Choroid plexus epithelial cell (primary cell): ENCODE results near the gene RNH1.

Experiments used
- DNase-seq: peaks from one replicate; pipeline ENCODE4 v3.0.0-alpha.2; 2010; ENCODE audit warnings: low read depth
- H3K4me3 ChIP-seq: 2 replicates; pipeline ENCODE4 v1.5.1; 2011; ENCODE audit warnings: low read depth, mild to moderate bottlenecking, control low read depth, low read length, moderate library complexity
- CTCF ChIP-seq: conservative IDR thresholded peaks from 2 replicates; pipeline ENCODE4 v1.5.1; 2011; ENCODE audit warnings: low read depth, mild to moderate bottlenecking, control low read depth, inconsistent platforms, low read length, moderate library complexity

RNH1 gene

GRCh38 chr11:515131-515530 lies 8.1 kb upstream of the RNH1 start:
- H3K4me3 ChIP-seq, result no peak overlapping the region
- DNase-seq, result no peak
- TF ChIP-seq CTCF, result no peak

GRCh38 chr11:514606-515005 lies 7.6 kb upstream of the RNH1 start:
- no peak for DNase-seq
- H3K4me3 ChIP-seq, result no peak overlapping the region
- no peak for TF ChIP-seq CTCF

GRCh38 chr11:512761-513595 lies 5.9 kb upstream of the RNH1 start:
- no peak overlapping the region for H3K4me3 ChIP-seq
- DNase-seq, result no peak
- TF ChIP-seq CTCF, result no peak

- no peak for DNase-seq
- TF ChIP-seq CTCF, result no peak
- H3K4me3 ChIP-seq, result no peak overlapping the region
Measured at GRCh38 chr11:508956-509355, 1.9 kb upstream of the RNH1 start.

- no peak for DNase-seq
- H3K4me3 ChIP-seq, result peak overlapping the region; percentile 66
- TF ChIP-seq CTCF, result no peak
Measured at GRCh38 chr11:507727-508515, 879 bp upstream of the RNH1 start.

- H3K4me3 ChIP-seq, result peak overlapping the region; percentile 93
- no peak for TF ChIP-seq CTCF
- peak; percentile 99 for DNase-seq
Measured at GRCh38 chr11:506238-506994, 626 bp downstream of the RNH1 start.
